GM23338 (cell line): ENCODE measurements around the gene GPC6.

Source experiments
- CTCF ChIP-seq, 2 experiments: fragments of 200-600 bp in 1 of 2; sonication (generic) in 1 of 2; conservative IDR thresholded peaks; 2 replicates each; pipeline versions ENCODE4 v1.5.1 to v1.6.1; 2016 to 2017; ENCODE audit warnings: antibody characterized with exemption in 2 of 2, low read depth in 2 of 2, mild to moderate bottlenecking in 2 of 2, moderate library complexity in 1 of 2
- EZH2 ChIP-seq: fragments of 200-600 bp; sonication (generic); IDR thresholded peaks from one replicate; pipeline ENCODE4 v1.8.0; 2017; ENCODE audit warnings: antibody characterized with exemption, mild to moderate bottlenecking, low read depth; ENCODE audit not compliant: unreplicated experiment
- EZH2phosphoT487 ChIP-seq: fragments of 200-600 bp; sonication (generic); IDR thresholded peaks from one replicate; pipeline ENCODE4 v1.8.1; 2018; ENCODE audit warnings: antibody characterized with exemption; ENCODE audit not compliant: unreplicated experiment
- POLR2AphosphoS5 ChIP-seq: IDR thresholded peaks from 2 replicates; pipeline ENCODE4 v1.6.1; 2016; ENCODE audit warnings: antibody characterized with exemption, low read depth
- REST ChIP-seq: IDR thresholded peaks from one replicate; pipeline ENCODE4 v1.6.1; 2018; ENCODE audit warnings: antibody characterized with exemption; ENCODE audit not compliant: unreplicated experiment
- ZNF462 ChIP-seq: fragments of 250-450 bp; sonication (Bioruptor Pico); IDR thresholded peaks from 2 replicates; pipeline ENCODE4 v1.5.0; 2020; ENCODE audit warnings: mild to moderate bottlenecking, moderate library complexity

GRCh38 chr13:93769607-93770006, 543.0 kb downstream of the GPC6 start:
- no peak for TF ChIP-seq POLR2AphosphoS5
- no peak for TF ChIP-seq EZH2
- TF ChIP-seq CTCF (conservative IDR thresholded peaks at IDR 0.05; ENCODE audit: low read depth in 2 of 2): no peak
- TF ChIP-seq EZH2phosphoT487: no peak
- no peak for TF ChIP-seq REST
- TF ChIP-seq ZNF462: no peak
